ENCODE results near the gene SLC6A2. TPM values are rescaled to one million over a fixed set of nuclear protein-coding genes. Genes with fewer than 3 reads are reported as not detected.

SLC6A2 gene
- total RNA-seq, 2 donors from 2014 or later = not detected

DNA sequence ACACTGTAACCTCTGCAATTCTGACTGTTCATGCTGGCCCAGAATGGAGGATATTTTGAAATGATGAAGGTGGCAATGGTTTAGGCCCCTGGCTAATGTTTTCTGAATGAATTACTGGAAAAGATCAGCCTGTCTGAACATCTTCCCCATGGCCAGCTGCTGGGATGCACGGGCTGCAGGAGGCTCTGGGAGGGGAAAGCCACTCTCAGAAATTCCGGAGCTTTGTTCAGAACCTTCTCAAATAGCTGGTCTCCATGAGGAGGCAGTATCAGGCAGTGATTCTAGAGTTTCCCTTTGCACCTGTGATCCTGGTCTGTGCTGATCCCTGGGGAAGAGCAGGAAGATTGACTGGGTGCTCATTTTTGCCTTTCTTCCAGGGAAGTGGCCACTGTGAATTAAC, 5.0 kb downstream of the SLC6A2 start:
- H3K27ac ChIP-seq = no peak overlapping the region
- TF ChIP-seq, protein P1, sequence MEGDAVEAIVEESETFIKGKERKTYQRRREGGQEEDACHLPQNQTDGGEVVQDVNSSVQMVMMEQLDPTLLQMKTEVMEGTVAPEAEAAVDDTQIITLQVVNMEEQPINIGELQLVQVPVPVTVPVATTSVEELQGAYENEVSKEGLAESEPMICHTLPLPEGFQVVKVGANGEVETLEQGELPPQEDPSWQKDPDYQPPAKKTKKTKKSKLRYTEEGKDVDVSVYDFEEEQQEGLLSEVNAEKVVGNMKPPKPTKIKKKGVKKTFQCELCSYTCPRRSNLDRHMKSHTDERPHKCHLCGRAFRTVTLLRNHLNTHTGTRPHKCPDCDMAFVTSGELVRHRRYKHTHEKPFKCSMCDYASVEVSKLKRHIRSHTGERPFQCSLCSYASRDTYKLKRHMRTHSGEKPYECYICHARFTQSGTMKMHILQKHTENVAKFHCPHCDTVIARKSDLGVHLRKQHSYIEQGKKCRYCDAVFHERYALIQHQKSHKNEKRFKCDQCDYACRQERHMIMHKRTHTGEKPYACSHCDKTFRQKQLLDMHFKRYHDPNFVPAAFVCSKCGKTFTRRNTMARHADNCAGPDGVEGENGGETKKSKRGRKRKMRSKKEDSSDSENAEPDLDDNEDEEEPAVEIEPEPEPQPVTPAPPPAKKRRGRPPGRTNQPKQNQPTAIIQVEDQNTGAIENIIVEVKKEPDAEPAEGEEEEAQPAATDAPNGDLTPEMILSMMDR (IDR thresholded peaks at IDR 0.05) = no peak
- H3K36me3 ChIP-seq = no peaks in the 10 kb centered on the region
- peaks cover 0 to 8% of the 10 kb centered on the region in 2 donors for H3K27me3 ChIP-seq
- no peak overlapping the region for H3K4me3 ChIP-seq
- H3K9me3 ChIP-seq = peaks cover 0 to 7% of the 10 kb centered on the region in 2 donors
- no peak for DNase-seq (ENCODE audit: low spot score)
- peaks cover 0 to 17% of the 10 kb centered on the region in 2 donors for H3K4me1 ChIP-seq

DNA sequence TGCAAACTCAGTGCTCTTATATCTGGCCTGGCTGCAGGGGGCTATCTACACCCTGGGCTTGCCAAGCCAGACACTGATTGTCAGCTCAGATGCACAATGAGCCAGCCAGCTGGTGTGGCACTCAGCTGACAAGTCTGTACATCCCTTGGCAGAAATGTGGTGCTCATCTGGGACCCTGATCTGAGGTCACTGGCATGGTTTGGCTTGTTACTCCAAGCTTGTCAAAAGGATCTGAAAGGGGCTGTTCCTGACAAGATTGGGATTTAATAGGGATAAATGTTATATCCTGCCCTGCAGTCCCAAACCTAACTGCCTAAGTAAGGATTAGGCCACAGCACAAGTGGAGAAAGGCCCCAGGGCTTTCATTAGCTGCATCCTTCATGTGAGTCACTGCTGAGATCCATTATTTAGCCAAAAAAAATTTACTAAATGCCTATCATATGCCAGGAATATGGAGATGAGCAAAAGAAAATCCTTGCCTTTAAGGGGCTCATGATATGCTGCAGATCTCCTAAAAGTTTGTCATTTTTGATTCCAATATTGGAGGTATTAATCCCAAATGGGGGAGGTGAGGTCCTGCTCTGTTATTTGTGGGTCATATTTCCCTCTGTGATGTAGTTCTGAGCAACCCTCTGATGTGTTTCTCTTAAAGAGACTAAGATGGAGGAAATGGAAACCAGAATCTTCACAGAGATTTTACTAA, 6.3 kb downstream of the SLC6A2 start:
- TF ChIP-seq, protein P1 (IDR thresholded peaks at IDR 0.05) = no peak
- Histone ChIP-seq H3K36me3 (no peaks in the 10 kb centered on the region), H3K9me3 (peaks cover 0 to 7% of the 10 kb centered on the region in 2 donors), H3K27ac (no peak overlapping the region), H3K4me3 (no peak overlapping the region), H3K4me1 (peaks cover 0 to 8% of the 10 kb centered on the region in 2 donors), H3K27me3 (no peaks in the 10 kb centered on the region)
- DNase-seq (ENCODE audit: low spot score) = no peak

DNA sequence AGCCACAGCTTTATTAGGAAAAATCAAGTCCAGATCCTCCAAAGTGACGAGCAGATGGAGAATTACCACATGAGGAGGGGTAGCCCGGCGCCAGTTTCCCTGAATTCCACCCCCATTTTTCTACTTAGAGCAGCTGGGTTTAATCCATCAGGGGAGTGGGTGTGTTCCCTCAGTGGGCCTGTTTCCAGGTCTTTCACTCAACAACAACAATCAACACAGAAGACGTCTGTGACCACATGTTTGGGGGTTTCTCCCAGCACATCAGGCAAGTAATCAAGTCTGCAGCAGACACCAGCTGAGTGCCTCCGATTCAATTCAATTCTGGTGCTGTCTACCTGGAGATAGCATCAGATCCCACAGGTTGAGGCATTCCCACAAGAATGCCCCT, 6.8 kb downstream of the SLC6A2 start:
- Histone ChIP-seq H3K36me3 (no peaks in the 10 kb centered on the region), H3K27ac (no peak overlapping the region), H3K27me3 (no peaks in the 10 kb centered on the region), H3K4me3 (no peak overlapping the region), H3K9me3 (peaks cover 0 to 7% of the 10 kb centered on the region in 2 donors), H3K4me1 (peaks cover 0 to 8% of the 10 kb centered on the region in 2 donors)
- no peak for DNase-seq (ENCODE audit: low spot score)
- TF ChIP-seq, protein P1 (IDR thresholded peaks at IDR 0.05) = no peak

DNA sequence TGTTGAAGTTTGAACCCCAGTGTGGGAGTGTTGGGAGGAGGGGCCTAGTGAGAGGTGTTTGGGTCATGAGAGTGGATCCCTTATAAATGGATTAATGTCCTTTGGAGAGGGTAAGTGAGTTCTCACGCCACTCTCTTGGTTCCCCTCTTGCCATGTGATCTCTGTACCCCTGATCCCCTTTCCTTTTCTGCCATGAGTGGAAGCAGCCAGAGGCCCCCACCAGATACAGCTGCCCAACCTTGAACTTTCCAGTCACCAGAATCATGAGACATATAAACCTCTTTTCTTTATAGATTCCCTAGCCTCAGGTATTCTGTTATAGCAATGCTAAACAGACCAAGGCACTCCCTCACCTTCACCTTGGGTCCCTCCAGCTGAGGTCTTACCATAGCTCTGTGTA, 7.4 kb downstream of the SLC6A2 start:
- TF ChIP-seq, protein P1 (IDR thresholded peaks at IDR 0.05) = no peak
- Histone ChIP-seq H3K4me3 (no peak overlapping the region), H3K9me3 (peaks cover 0 to 7% of the 10 kb centered on the region in 2 donors), H3K36me3 (no peaks in the 10 kb centered on the region), H3K27ac (no peak overlapping the region), H3K27me3 (no peaks in the 10 kb centered on the region), H3K4me1 (peaks cover 0 to 8% of the 10 kb centered on the region in 2 donors)
- no peak for DNase-seq (ENCODE audit: low spot score)

DNA sequence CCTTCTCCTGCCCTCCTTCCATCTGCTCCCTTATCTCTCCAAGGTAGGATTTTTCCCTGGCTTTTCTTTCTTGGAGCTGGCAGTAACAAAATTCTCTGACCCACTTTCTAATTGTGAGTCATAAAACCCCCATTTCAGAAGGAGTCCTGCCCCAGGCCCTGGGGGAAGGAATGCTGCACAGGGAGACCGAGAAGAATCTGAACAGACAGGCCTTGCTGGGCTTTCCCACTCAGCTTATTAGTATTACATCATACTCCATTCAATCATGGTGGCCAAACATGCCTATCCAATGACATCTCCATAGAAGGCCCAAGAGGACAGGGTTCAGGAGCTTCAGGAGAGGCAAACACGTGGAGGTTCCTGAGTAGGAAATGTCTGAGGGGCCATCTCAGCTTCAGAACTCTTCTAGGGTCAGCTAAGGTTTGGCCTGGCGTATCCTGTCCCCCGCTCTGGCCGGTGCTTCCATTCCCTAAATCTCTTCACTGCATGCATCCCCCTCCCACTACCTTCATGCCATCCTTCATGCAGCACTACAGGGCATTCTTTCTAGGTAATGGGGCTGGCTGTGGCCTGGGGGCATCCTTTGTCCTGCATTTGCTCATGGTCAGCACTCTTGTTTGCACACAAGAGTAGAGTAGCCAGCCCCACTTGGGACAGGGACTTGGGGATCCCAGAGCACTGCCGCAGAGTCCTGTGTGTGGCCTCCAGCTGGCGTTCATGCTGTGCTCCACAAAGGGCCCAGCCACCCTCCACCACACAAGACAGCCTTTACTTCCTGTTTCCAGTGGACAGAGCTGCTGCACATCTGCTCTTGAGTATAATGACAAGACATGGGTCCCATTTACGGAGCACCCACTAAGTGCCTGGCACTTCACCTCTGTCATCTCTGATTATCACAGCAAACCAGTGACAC, 8.2 kb downstream of the SLC6A2 start:
- H3K4me1 ChIP-seq = peaks cover 0 to 8% of the 10 kb centered on the region in 2 donors
- no peaks in the 10 kb centered on the region for H3K27me3 ChIP-seq
- no peak overlapping the region for H3K4me3 ChIP-seq
- no peak overlapping the region for H3K27ac ChIP-seq
- TF ChIP-seq, protein P1 (IDR thresholded peaks at IDR 0.05) = no peak
- H3K36me3 ChIP-seq = no peaks in the 10 kb centered on the region
- DNase-seq (ENCODE audit: low spot score) = no peak
- H3K9me3 ChIP-seq = peaks cover 0 to 7% of the 10 kb centered on the region in 2 donors

Data from right atrium auricular region (tissue), 2 donors.